ENCODE measurements around the gene BRF1. TPM values are rescaled to one million over a fixed set of nuclear protein-coding genes. Genes with fewer than 3 reads are reported as not detected.
A peak's percentile ranks its signal among the peaks of the same experiment; 100 is the strongest.

The BRF1 gene
- total RNA-seq, 1 experiment from 2014 or later = 26.4 TPM

- TF ChIP-seq ARID4B (CRISPR knock-in tag; IDR thresholded peaks at IDR 0.05; ENCODE audit: borderline replicate concordance) (no peak), JUN (CRISPR knock-in tag; IDR thresholded peaks at IDR 0.05) (no peak), NFATC4 (CRISPR knock-in tag; IDR thresholded peaks at IDR 0.05) (no peak), ZNF423 (CRISPR knock-in tag; IDR thresholded peaks at IDR 0.05) (no peak), USF2 (CRISPR knock-in tag; IDR thresholded peaks at IDR 0.05) (no peak), ATF3 (CRISPR knock-in tag; conservative IDR thresholded peaks at IDR 0.05) (no peak), SMAD3 (CRISPR knock-in tag; IDR thresholded peaks at IDR 0.05; ENCODE audit: borderline replicate concordance) (no peak), USF1 (CRISPR knock-in tag; IDR thresholded peaks at IDR 0.05) (no peak), CREB1 (CRISPR knock-in tag; IDR thresholded peaks at IDR 0.05) (no peak), FOXP4 (CRISPR knock-in tag; IDR thresholded peaks at IDR 0.05) (no peak), ZBTB21 (CRISPR knock-in tag; IDR thresholded peaks at IDR 0.05; ENCODE audit: borderline replicate concordance) (no peak)
Observed at GRCh38 chr14:105285174-105285573, 15.6 kb downstream of the BRF1 start (continued).

- DNase-seq (ENCODE audit: low spot score) (no peak), ATAC-seq (no peak)
- no peaks in the 10 kb centered on the region for H3K9me3 Mint-ChIP-seq
- POLR2A ChIA-PET = no interaction called here
- no peak overlapping the region for H3K4me3 Mint-ChIP-seq
- CTCF ChIA-PET = interaction anchor here (0.8 to 1.6 kb wide), 3 partner anchors 36 to 197 kb away, joined by 3 to 8 read pairs (median 3); no protein-coding TSS in a partner anchor
- peak overlapping the region; percentile 60; the same call in 1 of the 2 replicates for H3K27ac Mint-ChIP-seq
- peaks cover 20% of the 10 kb centered on the region for H3K4me1 Mint-ChIP-seq
- H3K36me3 Mint-ChIP-seq = no peaks in the 10 kb centered on the region
- H3K27me3 Mint-ChIP-seq (ENCODE audit: low read depth) = no peaks in the 10 kb centered on the region
- no peak for TF ChIP-seq SMAD4 (CRISPR knock-in tag; IDR thresholded peaks at IDR 0.05)
- no peak for TF ChIP-seq JUN (CRISPR knock-in tag; IDR thresholded peaks at IDR 0.05)
- no peak for TF ChIP-seq ZNF317 (CRISPR knock-in tag; IDR thresholded peaks at IDR 0.05; ENCODE audit: borderline replicate concordance, low read depth)
Observed at GRCh38 chr14:105283899-105284298, 16.9 kb downstream of the BRF1 start.

GRCh38 chr14:105283028-105283427, 17.8 kb downstream of the BRF1 start:
- H3K27ac Mint-ChIP-seq = no peak overlapping the region
- POLR2A ChIA-PET = no interaction called here
- no peaks in the 10 kb centered on the region for H3K9me3 Mint-ChIP-seq
- no peak overlapping the region for H3K4me3 Mint-ChIP-seq
- no peaks in the 10 kb centered on the region for H3K27me3 Mint-ChIP-seq (ENCODE audit: low read depth)
- CTCF ChIA-PET = interaction anchor here (0.6 to 1.6 kb wide), 5 partner anchors 35 to 198 kb away, joined by 3 to 8 read pairs (median 3); no protein-coding TSS in a partner anchor
- H3K4me1 Mint-ChIP-seq = peaks cover 20% of the 10 kb centered on the region
- ATAC-seq (peak; percentile 57; the same call in 1 of the 2 replicates), DNase-seq (ENCODE audit: low spot score) (peak; percentile 63)
- H3K36me3 Mint-ChIP-seq = no peaks in the 10 kb centered on the region
- TF ChIP-seq KAT7 (CRISPR knock-in tag; IDR thresholded peaks at IDR 0.05; ENCODE audit: borderline replicate concordance) (no peak), NFYB (CRISPR knock-in tag; conservative IDR thresholded peaks at IDR 0.05; ENCODE audit: low read depth) (peak; percentile 39; the same call in 1 of the 2 replicates), E2F5 (CRISPR knock-in tag; IDR thresholded peaks at IDR 0.05) (no peak)

All from WTC11 (cell line).